Frontal cortex (tissue), 4 donors: ENCODE data around the gene KDM8. TPM values are rescaled to one million over a fixed set of nuclear protein-coding genes. Genes with fewer than 3 reads are reported as not detected.
A peak's percentile ranks its signal among the peaks of the same experiment; 100 is the strongest.

ENCODE experiments used
- DNase-seq, 2 donors: peaks; one replicate each; pipeline ENCODE4 v3.0.0; 2012; ENCODE audit warnings: low spot score in 2 of 2
- FAIRE-seq: peaks from 2 replicates; lab custom pipeline; 2012; peaks lifted over from hg19 to GRCh38; lab: Jason Lieb, UNC
- total RNA-seq: library from RNA; depleted of rRNA; stranded (reverse); fragments of >200 nt; gene quantifications from one replicate; pipeline ENCODE4 v1.2.3, GENCODE V29; 2014
- donor health status: control.
- donor health status: control.
- donor health status: control.

Gene KDM8
- total RNA-seq, result 3.3 TPM

GRCh38 chr16:27203507-27204311 lies at the start of gene KDM8:
KDM8 (plus strand) TSS chr16:27203526; CDS start chr16:27210124, 6,598 bp downstream.
- FAIRE-seq (no peak), DNase-seq (peak; percentile 77 to 94)

GRCh38 chr16:27154705-27155521 lies 48.4 kb upstream of the KDM8 start:
- peak in 1 of 2 donors; percentile 52 for DNase-seq
- no peak for FAIRE-seq

GRCh38 chr16:27156579-27156978 lies 46.7 kb upstream of the KDM8 start:
- FAIRE-seq, result no peak
- no peak for DNase-seq

GRCh38 chr16:27161398-27161797 lies 41.9 kb upstream of the KDM8 start:
- DNase-seq (no peak), FAIRE-seq (no peak)

GRCh38 chr16:27164352-27164751 lies 39.0 kb upstream of the KDM8 start:
- no peak for DNase-seq
- no peak for FAIRE-seq

GRCh38 chr16:27165576-27165975 lies 37.8 kb upstream of the KDM8 start:
- DNase-seq (no peak), FAIRE-seq (no peak)

- no peak for FAIRE-seq
Measured at GRCh38 chr16:27168790-27169189, 34.5 kb upstream of the KDM8 start.

GRCh38 chr16:27169511-27170071 lies 33.7 kb upstream of the KDM8 start:
- DNase-seq (no peak), FAIRE-seq (no peak)

More at GRCh38 chr16:27168790-27169189, 34.5 kb upstream of the KDM8 start:
- DNase-seq, result no peak

- DNase-seq (no peak), FAIRE-seq (no peak)
Measured at GRCh38 chr16:27171584-27171983, 31.7 kb upstream of the KDM8 start.

- DNase-seq (no peak), FAIRE-seq (no peak)
Measured at GRCh38 chr16:27174007-27174406, 29.3 kb upstream of the KDM8 start.

- FAIRE-seq (no peak), DNase-seq (no peak)
Measured at GRCh38 chr16:27174798-27175197, 28.5 kb upstream of the KDM8 start.

GRCh38 chr16:27175888-27176287 lies 27.4 kb upstream of the KDM8 start:
- FAIRE-seq, result no peak
- no peak for DNase-seq

- no peak for FAIRE-seq
- DNase-seq, result no peak
Measured at GRCh38 chr16:27177031-27177774, 26.1 kb upstream of the KDM8 start.

GRCh38 chr16:27179500-27180072 lies 23.7 kb upstream of the KDM8 start:
- DNase-seq (peak; percentile 34 to 75), FAIRE-seq (no peak)

- FAIRE-seq (no peak), DNase-seq (no peak)
Measured at GRCh38 chr16:27181019-27181790, 22.1 kb upstream of the KDM8 start.

- no peak for FAIRE-seq
- DNase-seq, result no peak
Measured at GRCh38 chr16:27182906-27183405, 20.4 kb upstream of the KDM8 start.

GRCh38 chr16:27185776-27186130 lies 17.6 kb upstream of the KDM8 start:
- DNase-seq (no peak), FAIRE-seq (no peak)

- no peak for DNase-seq
Measured at GRCh38 chr16:27188633-27189032, 14.7 kb upstream of the KDM8 start.

More at GRCh38 chr16:27188633-27189032, 14.7 kb upstream of the KDM8 start:
- FAIRE-seq, result no peak
